GM12873 (cell line): ENCODE measurements around the gene FAM168B.

Experiments
- TF ChIP-seq, protein P1 (sequence below): IDR thresholded peaks from 2 replicates; pipeline ENCODE4 v1.5.1; 2012; ENCODE audit warnings: low read depth, mild to moderate bottlenecking, moderate library complexity, low read length, control low read depth; ENCODE audit not compliant: insufficient read depth; ENCODE audit errors: missing control alignments

Gene FAM168B

DNA sequence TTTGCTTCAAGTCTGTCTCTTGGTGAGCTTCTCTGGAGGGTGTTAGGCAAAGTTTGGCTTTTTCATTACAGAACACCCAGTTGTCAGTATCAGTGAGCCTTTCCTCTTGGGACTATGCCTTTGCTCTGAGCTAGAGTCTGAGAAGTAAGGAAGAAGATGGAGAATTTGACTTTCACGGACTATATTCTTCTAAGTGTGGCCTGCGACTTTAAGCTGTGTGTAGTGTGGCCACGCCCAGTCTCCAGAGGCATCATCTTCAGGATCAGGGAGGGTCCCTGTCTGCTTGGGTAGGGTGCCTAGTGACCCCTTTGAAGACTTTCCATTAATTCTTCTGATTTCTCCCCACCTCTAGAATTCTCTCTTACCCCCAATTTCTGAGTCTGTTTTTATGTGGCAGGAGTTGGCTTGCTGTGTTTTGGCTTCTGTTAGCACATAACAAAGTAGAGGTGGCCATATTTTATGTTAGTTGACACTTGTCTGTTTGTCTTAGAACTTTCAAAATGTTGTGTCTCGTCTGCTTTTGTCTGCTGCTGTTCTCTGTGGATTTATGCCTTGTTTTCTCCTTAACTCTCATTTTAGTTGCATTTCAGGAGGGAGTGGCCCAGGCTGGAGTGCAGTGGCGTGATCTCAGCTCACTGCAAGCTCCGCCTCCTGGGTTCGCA, 20.4 kb upstream of the FAM168B start:
- TF ChIP-seq, protein P1, sequence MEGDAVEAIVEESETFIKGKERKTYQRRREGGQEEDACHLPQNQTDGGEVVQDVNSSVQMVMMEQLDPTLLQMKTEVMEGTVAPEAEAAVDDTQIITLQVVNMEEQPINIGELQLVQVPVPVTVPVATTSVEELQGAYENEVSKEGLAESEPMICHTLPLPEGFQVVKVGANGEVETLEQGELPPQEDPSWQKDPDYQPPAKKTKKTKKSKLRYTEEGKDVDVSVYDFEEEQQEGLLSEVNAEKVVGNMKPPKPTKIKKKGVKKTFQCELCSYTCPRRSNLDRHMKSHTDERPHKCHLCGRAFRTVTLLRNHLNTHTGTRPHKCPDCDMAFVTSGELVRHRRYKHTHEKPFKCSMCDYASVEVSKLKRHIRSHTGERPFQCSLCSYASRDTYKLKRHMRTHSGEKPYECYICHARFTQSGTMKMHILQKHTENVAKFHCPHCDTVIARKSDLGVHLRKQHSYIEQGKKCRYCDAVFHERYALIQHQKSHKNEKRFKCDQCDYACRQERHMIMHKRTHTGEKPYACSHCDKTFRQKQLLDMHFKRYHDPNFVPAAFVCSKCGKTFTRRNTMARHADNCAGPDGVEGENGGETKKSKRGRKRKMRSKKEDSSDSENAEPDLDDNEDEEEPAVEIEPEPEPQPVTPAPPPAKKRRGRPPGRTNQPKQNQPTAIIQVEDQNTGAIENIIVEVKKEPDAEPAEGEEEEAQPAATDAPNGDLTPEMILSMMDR: no peak

DNA sequence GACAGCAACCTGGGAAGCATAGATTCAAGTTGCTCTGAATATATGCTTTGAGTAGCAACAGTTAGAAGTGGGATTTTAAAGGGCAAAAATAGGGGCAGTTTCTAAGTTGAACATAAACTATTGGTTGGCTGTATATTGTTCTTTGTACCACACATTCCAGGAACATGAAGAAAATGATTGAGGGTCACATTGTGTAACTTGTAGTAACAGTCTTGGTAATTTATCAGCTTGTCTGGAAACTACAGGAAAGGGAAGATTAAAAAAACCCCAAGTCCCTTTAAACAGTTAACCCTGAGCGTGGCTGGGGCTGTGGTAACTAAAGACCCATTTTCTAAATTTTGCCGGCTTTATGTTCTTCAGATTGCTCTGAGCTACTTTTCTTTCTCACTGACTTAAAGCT, 19.3 kb upstream of the FAM168B start:
- TF ChIP-seq, protein P1: no peak

DNA sequence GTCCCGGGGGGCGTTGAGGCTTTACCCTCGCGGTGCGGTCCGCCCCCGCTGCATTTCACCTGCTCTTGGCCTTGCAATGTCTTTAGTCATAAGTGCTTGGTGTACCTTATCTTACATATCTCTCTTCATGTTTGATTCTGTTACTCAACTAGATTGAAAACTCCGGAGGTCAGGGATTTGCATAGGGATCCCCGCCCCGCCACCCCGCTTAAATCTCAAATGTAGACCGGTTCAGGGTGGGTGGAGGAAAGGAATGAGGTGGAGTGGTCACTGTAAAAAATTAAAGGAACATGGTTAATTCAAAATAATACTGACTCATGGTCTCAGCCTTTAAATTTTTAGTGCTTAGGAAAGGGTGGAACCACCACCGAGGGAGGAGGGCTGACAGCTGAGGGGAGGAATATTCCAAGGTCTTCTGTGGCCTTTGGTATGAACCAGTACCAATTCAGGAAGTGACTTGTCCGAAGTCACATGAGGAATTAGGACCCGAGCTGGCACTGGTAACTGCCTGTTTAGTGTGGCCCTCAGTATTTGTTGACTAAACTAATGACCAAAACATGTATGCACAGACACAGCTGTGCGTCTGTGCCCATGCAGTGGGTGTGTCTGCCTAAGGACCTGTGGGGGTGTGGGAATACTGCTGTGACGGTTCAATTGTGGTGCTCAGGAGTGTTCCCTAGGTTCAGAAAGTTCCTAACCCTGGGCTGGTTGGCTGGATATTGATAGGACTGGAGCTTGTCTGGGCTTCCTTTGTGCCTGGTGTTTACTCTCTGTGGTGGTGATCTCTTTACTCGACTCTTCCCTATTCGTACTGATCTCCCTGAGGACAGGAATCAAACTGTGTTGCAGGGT, 12.9 kb upstream of the FAM168B start:
- TF ChIP-seq, protein P1: no peak

DNA sequence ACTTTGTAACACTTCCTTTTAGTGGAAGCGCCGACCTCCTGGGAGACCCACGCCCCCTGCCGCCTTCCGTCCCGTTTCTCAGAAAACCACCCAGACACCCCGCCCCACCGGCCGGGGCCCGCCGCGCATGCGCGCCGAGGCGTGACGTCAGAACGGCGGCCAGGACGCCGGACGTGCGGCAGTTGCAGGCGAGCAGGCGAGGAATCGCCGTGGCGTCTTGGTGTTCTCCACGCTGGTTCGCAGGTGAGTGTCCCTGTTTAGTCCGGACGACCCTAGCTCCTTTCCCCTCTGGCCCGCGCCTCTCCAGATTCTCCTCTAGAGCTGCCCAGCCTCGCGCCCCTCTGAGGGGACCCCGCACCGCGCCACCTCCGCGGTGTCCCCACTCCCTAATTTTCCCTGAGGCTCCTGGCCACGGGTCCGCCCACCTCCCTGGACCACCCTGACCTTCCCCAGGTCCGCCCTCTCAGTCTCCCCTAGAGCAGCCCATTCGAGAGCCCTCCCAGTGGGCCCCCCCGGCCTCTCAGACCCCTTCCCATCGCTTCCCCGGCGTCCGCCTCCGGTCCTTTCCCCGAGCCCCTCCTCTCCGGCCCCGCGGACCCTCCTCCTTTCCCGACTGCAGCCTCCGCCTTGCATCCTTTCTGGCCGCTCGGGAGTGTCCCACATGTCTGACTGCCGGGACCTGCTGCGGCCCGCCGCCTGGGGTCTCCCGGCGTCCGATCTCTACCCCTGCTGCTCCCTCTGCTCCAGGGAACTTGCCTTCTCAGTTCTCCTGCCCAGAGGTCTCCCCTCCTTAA, 12.1 kb upstream of the FAM168B start, which contains the start of gene PLEKHB2:
TSS of gene PLEKHB2 (plus strand) at position 181 of the 794 bp plus-strand sequence. CDS start 15,606 bp downstream, outside the sequence.
- TF ChIP-seq, protein P1: peak; percentile 23

DNA sequence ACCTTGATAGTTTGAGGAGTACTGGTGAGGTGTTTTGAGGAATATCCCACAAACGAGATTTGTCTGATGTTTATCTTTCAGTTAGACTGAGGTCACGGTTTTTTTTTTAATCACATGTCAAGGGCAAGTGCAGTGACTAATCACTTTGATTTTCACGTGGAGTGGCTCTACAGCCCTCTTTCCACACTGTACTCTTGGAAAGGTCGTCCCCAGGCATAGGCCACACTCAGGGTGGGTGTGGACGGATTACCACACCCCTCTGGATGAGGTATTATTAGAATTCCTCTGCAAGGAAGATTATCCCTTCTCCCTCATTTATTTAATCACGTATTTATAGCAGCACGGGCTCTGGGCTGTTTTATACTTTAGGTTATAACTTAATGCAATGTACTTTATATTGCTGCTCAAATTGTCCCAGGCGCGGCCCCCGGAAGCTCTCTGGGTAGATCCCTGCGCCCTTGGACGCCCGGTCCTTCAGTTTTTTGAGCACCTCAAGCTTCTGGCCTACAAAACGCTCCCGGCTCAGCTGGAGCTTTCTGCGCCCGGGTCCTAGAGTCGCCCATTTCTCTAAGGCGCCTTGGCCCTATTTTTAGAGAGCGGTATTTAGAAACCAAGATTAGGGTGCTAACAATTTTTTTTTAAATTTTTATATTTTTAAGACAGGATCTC, 11.4 kb upstream of the FAM168B start:
- TF ChIP-seq, protein P1: no peak

DNA sequence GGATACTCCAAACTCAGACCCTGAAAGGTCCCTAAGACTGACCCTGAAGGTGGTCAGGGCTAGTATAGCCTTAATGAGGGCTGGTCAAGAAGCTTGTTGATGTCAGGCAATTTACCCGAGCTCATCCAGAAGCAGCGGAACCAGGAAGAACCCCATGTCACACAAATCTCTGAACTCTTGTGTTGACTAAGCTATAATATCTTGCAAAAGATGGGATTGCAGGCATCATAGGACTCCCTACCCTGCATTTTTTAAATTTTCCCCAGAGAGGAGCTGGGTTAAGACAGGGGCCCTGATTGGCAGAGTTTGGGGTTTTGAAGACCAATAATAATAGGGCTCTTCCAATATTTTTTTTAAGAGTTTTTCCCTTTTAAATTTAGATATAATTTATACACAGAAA, 9.9 kb upstream of the FAM168B start:
- TF ChIP-seq, protein P1: no peak
